ENCODE measurements around the gene GABRB1.

GABRB1 gene

GRCh38 chr4:47074816-47075215, 43.4 kb downstream of the GABRB1 start:
- Histone ChIP-seq H3K9me3 (ENCODE audit: control insufficient read depth in 2 of 2, low read length in 2 of 2) (no peaks in the 10 kb centered on the region), H3K27ac (ENCODE audit: low read length) (no peak overlapping the region), H3K9ac (ENCODE audit: low read length in 2 of 2) (no peak overlapping the region), H3K4me1 (ENCODE audit: control insufficient read depth, insufficient read depth, low read length) (no peaks in the 10 kb centered on the region), H3K27me3 (ENCODE audit: control insufficient read depth in 1 of 2, insufficient read depth in 2 of 2, low read length in 2 of 2) (no peaks in the 10 kb centered on the region), H3K4me3 (ENCODE audit: low read length in 2 of 2) (no peak overlapping the region), H3K36me3 (ENCODE audit: control insufficient read depth in 2 of 2, insufficient read depth in 2 of 2, low read length in 2 of 2) (no peaks in the 10 kb centered on the region)

- H3K4me3 ChIP-seq (ENCODE audit: low read length in 2 of 2), result no peak overlapping the region
- H3K27me3 ChIP-seq (ENCODE audit: control insufficient read depth in 1 of 2, insufficient read depth in 2 of 2, low read length in 2 of 2), result no peaks in the 10 kb centered on the region
- H3K9me3 ChIP-seq (ENCODE audit: control insufficient read depth in 2 of 2, low read length in 2 of 2), result no peaks in the 10 kb centered on the region
- H3K27ac ChIP-seq (ENCODE audit: low read length), result no peak overlapping the region
- H3K4me1 ChIP-seq (ENCODE audit: control insufficient read depth, insufficient read depth, low read length), result no peaks in the 10 kb centered on the region
- H3K9ac ChIP-seq (ENCODE audit: low read length in 2 of 2), result no peak overlapping the region
- H3K36me3 ChIP-seq (ENCODE audit: control insufficient read depth in 2 of 2, insufficient read depth in 2 of 2, low read length in 2 of 2), result no peaks in the 10 kb centered on the region
Observed at GRCh38 chr4:47075262-47075661, 43.9 kb downstream of the GABRB1 start.

GRCh38 chr4:47075919-47076318, 44.6 kb downstream of the GABRB1 start:
- Histone ChIP-seq H3K9me3 (ENCODE audit: control insufficient read depth in 2 of 2, low read length in 2 of 2) (no peaks in the 10 kb centered on the region), H3K36me3 (ENCODE audit: control insufficient read depth in 2 of 2, insufficient read depth in 2 of 2, low read length in 2 of 2) (no peaks in the 10 kb centered on the region), H3K27ac (ENCODE audit: low read length) (no peak overlapping the region), H3K27me3 (ENCODE audit: control insufficient read depth in 1 of 2, insufficient read depth in 2 of 2, low read length in 2 of 2) (no peaks in the 10 kb centered on the region), H3K4me3 (ENCODE audit: low read length in 2 of 2) (no peak overlapping the region), H3K9ac (ENCODE audit: low read length in 2 of 2) (no peak overlapping the region), H3K4me1 (ENCODE audit: control insufficient read depth, insufficient read depth, low read length) (no peaks in the 10 kb centered on the region)

GRCh38 chr4:47084111-47084510, 52.7 kb downstream of the GABRB1 start:
- Histone ChIP-seq H3K27ac (ENCODE audit: low read length) (no peak overlapping the region), H3K27me3 (ENCODE audit: control insufficient read depth in 1 of 2, insufficient read depth in 2 of 2, low read length in 2 of 2) (no peaks in the 10 kb centered on the region), H3K4me1 (ENCODE audit: control insufficient read depth, insufficient read depth, low read length) (no peaks in the 10 kb centered on the region), H3K9ac (ENCODE audit: low read length in 2 of 2) (no peak overlapping the region), H3K4me3 (ENCODE audit: low read length in 2 of 2) (no peak overlapping the region), H3K36me3 (ENCODE audit: control insufficient read depth in 2 of 2, insufficient read depth in 2 of 2, low read length in 2 of 2) (no peaks in the 10 kb centered on the region), H3K9me3 (ENCODE audit: control insufficient read depth in 2 of 2, low read length in 2 of 2) (no peaks in the 10 kb centered on the region)

- Histone ChIP-seq H3K36me3 (ENCODE audit: control insufficient read depth in 2 of 2, insufficient read depth in 2 of 2, low read length in 2 of 2) (no peaks in the 10 kb centered on the region), H3K27ac (ENCODE audit: low read length) (no peak overlapping the region), H3K9me3 (ENCODE audit: control insufficient read depth in 2 of 2, low read length in 2 of 2) (no peaks in the 10 kb centered on the region), H3K4me3 (ENCODE audit: low read length in 2 of 2) (no peak overlapping the region), H3K9ac (ENCODE audit: low read length in 2 of 2) (no peak overlapping the region), H3K27me3 (ENCODE audit: control insufficient read depth in 1 of 2, insufficient read depth in 2 of 2, low read length in 2 of 2) (no peaks in the 10 kb centered on the region), H3K4me1 (ENCODE audit: control insufficient read depth, insufficient read depth, low read length) (no peaks in the 10 kb centered on the region)
Observed at GRCh38 chr4:47084795-47085194, 53.4 kb downstream of the GABRB1 start.

GRCh38 chr4:47088298-47088697, 56.9 kb downstream of the GABRB1 start:
- H3K9me3 ChIP-seq (ENCODE audit: control insufficient read depth in 2 of 2, low read length in 2 of 2), result no peaks in the 10 kb centered on the region
- H3K9ac ChIP-seq (ENCODE audit: low read length in 2 of 2), result no peak overlapping the region
- H3K4me3 ChIP-seq (ENCODE audit: low read length in 2 of 2), result no peak overlapping the region
- H3K27ac ChIP-seq (ENCODE audit: low read length), result no peak overlapping the region
- H3K27me3 ChIP-seq (ENCODE audit: control insufficient read depth in 1 of 2, insufficient read depth in 2 of 2, low read length in 2 of 2), result no peaks in the 10 kb centered on the region
- H3K36me3 ChIP-seq (ENCODE audit: control insufficient read depth in 2 of 2, insufficient read depth in 2 of 2, low read length in 2 of 2), result no peaks in the 10 kb centered on the region
- H3K4me1 ChIP-seq (ENCODE audit: control insufficient read depth, insufficient read depth, low read length), result no peaks in the 10 kb centered on the region

- H3K36me3 ChIP-seq (ENCODE audit: control insufficient read depth in 2 of 2, insufficient read depth in 2 of 2, low read length in 2 of 2), result no peaks in the 10 kb centered on the region
Observed at GRCh38 chr4:47095884-47096283, 64.5 kb downstream of the GABRB1 start.

GRCh38 chr4:47101453-47101852, 70.1 kb downstream of the GABRB1 start:
- Histone ChIP-seq H3K9me3 (ENCODE audit: control insufficient read depth in 2 of 2, low read length in 2 of 2) (no peaks in the 10 kb centered on the region), H3K36me3 (ENCODE audit: control insufficient read depth in 2 of 2, insufficient read depth in 2 of 2, low read length in 2 of 2) (no peaks in the 10 kb centered on the region), H3K9ac (ENCODE audit: low read length in 2 of 2) (no peak overlapping the region), H3K4me1 (ENCODE audit: control insufficient read depth, insufficient read depth, low read length) (no peaks in the 10 kb centered on the region), H3K27me3 (ENCODE audit: control insufficient read depth in 1 of 2, insufficient read depth in 2 of 2, low read length in 2 of 2) (no peaks in the 10 kb centered on the region), H3K27ac (ENCODE audit: low read length) (no peak overlapping the region), H3K4me3 (ENCODE audit: low read length in 2 of 2) (no peak overlapping the region)

More at GRCh38 chr4:47095884-47096283, 64.5 kb downstream of the GABRB1 start:
- H3K4me3 ChIP-seq (ENCODE audit: low read length in 2 of 2), result no peak overlapping the region
- no peak overlapping the region for H3K27ac ChIP-seq (ENCODE audit: low read length)
- no peak overlapping the region for H3K9ac ChIP-seq (ENCODE audit: low read length in 2 of 2)
- no peaks in the 10 kb centered on the region for H3K4me1 ChIP-seq (ENCODE audit: control insufficient read depth, insufficient read depth, low read length)
- H3K9me3 ChIP-seq (ENCODE audit: control insufficient read depth in 2 of 2, low read length in 2 of 2), result no peaks in the 10 kb centered on the region
- H3K27me3 ChIP-seq (ENCODE audit: control insufficient read depth in 1 of 2, insufficient read depth in 2 of 2, low read length in 2 of 2), result no peaks in the 10 kb centered on the region

- Histone ChIP-seq H3K9ac (ENCODE audit: low read length in 2 of 2) (no peak overlapping the region), H3K9me3 (ENCODE audit: control insufficient read depth in 2 of 2, low read length in 2 of 2) (no peaks in the 10 kb centered on the region), H3K27ac (ENCODE audit: low read length) (no peak overlapping the region), H3K4me3 (ENCODE audit: low read length in 2 of 2) (no peak overlapping the region), H3K36me3 (ENCODE audit: control insufficient read depth in 2 of 2, insufficient read depth in 2 of 2, low read length in 2 of 2) (no peaks in the 10 kb centered on the region), H3K27me3 (ENCODE audit: control insufficient read depth in 1 of 2, insufficient read depth in 2 of 2, low read length in 2 of 2) (no peaks in the 10 kb centered on the region), H3K4me1 (ENCODE audit: control insufficient read depth, insufficient read depth, low read length) (no peaks in the 10 kb centered on the region)
Observed at GRCh38 chr4:47104986-47105385, 73.6 kb downstream of the GABRB1 start.

- no peaks in the 10 kb centered on the region for H3K27me3 ChIP-seq (ENCODE audit: control insufficient read depth in 1 of 2, insufficient read depth in 2 of 2, low read length in 2 of 2)
- H3K9me3 ChIP-seq (ENCODE audit: control insufficient read depth in 2 of 2, low read length in 2 of 2), result no peaks in the 10 kb centered on the region
- no peak overlapping the region for H3K9ac ChIP-seq (ENCODE audit: low read length in 2 of 2)
- no peaks in the 10 kb centered on the region for H3K36me3 ChIP-seq (ENCODE audit: control insufficient read depth in 2 of 2, insufficient read depth in 2 of 2, low read length in 2 of 2)
- H3K27ac ChIP-seq (ENCODE audit: low read length), result no peak overlapping the region
- H3K4me1 ChIP-seq (ENCODE audit: control insufficient read depth, insufficient read depth, low read length), result no peaks in the 10 kb centered on the region
- no peak overlapping the region for H3K4me3 ChIP-seq (ENCODE audit: low read length in 2 of 2)
Observed at GRCh38 chr4:47106561-47106960, 75.2 kb downstream of the GABRB1 start.

- H3K27me3 ChIP-seq (ENCODE audit: control insufficient read depth in 1 of 2, insufficient read depth in 2 of 2, low read length in 2 of 2), result no peaks in the 10 kb centered on the region
- no peaks in the 10 kb centered on the region for H3K9me3 ChIP-seq (ENCODE audit: control insufficient read depth in 2 of 2, low read length in 2 of 2)
- H3K36me3 ChIP-seq (ENCODE audit: control insufficient read depth in 2 of 2, insufficient read depth in 2 of 2, low read length in 2 of 2), result no peaks in the 10 kb centered on the region
- no peak overlapping the region for H3K4me3 ChIP-seq (ENCODE audit: low read length in 2 of 2)
- H3K4me1 ChIP-seq (ENCODE audit: control insufficient read depth, insufficient read depth, low read length), result no peaks in the 10 kb centered on the region
- H3K27ac ChIP-seq (ENCODE audit: low read length), result no peak overlapping the region
- H3K9ac ChIP-seq (ENCODE audit: low read length in 2 of 2), result no peak overlapping the region
Observed at GRCh38 chr4:47109379-47109778, 78.0 kb downstream of the GABRB1 start.
